GM23338 (cell line): ENCODE results near the gene TINAGL1. TPM values are rescaled to one million over a fixed set of nuclear protein-coding genes. Genes with fewer than 3 reads are reported as not detected.

Experiments used
- ATAC-seq: fragments of 200-7000 bp; cut with Tn5 transposase; 3 replicates; pipeline ENCODE4 v1.9.1; 2020
- DNase-seq: peaks from one replicate; pipeline ENCODE4 v3.0.0-alpha.2; 2015; ENCODE audit warnings: low spot score
- H2AFZ ChIP-seq: fragments of 200-600 bp; sonication (generic); 2 replicates; pipeline ENCODE4 v1.8.0; 2016; ENCODE audit warnings: antibody characterized with exemption, mild to moderate bottlenecking, moderate library complexity
- H3F3A ChIP-seq: fragments of 200-600 bp; sonication (generic); replicated peaks from 2 replicates; pipeline ENCODE4 v1.8.0; 2017; ENCODE audit warnings: antibody characterized with exemption, mixed run types, low read depth
- H3K27ac ChIP-seq: fragments of 200-600 bp; sonication (generic); 2 replicates; pipeline ENCODE4 v1.6.1; 2016; ENCODE audit warnings: low read depth
- H3K27me3 ChIP-seq: fragments of 200-600 bp; sonication (generic); 2 replicates; pipeline ENCODE4 v1.8.0; 2016; ENCODE audit warnings: mild to moderate bottlenecking, mixed run types, moderate library complexity; ENCODE audit not compliant: insufficient read depth
- H3K36me3 ChIP-seq: fragments of 200-600 bp; sonication (generic); 2 replicates; pipeline ENCODE4 v1.8.0; 2016; ENCODE audit warnings: mild to moderate bottlenecking; ENCODE audit not compliant: insufficient read depth
- H3K4me1 ChIP-seq: fragments of 200-600 bp; sonication (generic); 2 replicates; pipeline ENCODE4 v1.8.0; 2016; ENCODE audit warnings: mild to moderate bottlenecking, moderate library complexity; ENCODE audit not compliant: insufficient read depth
- H3K4me2 ChIP-seq: fragments of 200-600 bp; sonication (generic); 2 replicates; pipeline ENCODE4 v1.7.1; 2017; ENCODE audit warnings: mixed run types
- H3K4me3 ChIP-seq: fragments of 200-600 bp; sonication (generic); 2 replicates; pipeline ENCODE4 v1.6.1; 2016; ENCODE audit warnings: mixed run types
- H3K79me2 ChIP-seq: fragments of 200-600 bp; sonication (generic); replicated peaks from 2 replicates; pipeline ENCODE4 v1.8.0; 2017; ENCODE audit warnings: mild to moderate bottlenecking; ENCODE audit not compliant: insufficient read depth
- H3K9me2 ChIP-seq: fragments of 200-600 bp; sonication (generic); 2 replicates; pipeline ENCODE4 v1.8.0; 2017; ENCODE audit not compliant: insufficient read depth
- H4K20me1 ChIP-seq: fragments of 200-600 bp; sonication (generic); replicated peaks from 2 replicates; pipeline ENCODE4 v1.8.0; 2017; ENCODE audit warnings: mild to moderate bottlenecking; ENCODE audit not compliant: insufficient read depth
- H3K27ac Mint-ChIP-seq: 2 replicates; pipeline ENCODE4 v1.8.0; 2020; ENCODE audit warnings: inconsistent platforms, mild to moderate bottlenecking, moderate library complexity, mixed read lengths
- H3K27me3 Mint-ChIP-seq: 3 replicates; pipeline ENCODE4 v1.8.0; 2022; ENCODE audit warnings: low read depth, mild to moderate bottlenecking, moderate library complexity, mixed read lengths, inconsistent platforms; ENCODE audit not compliant: insufficient read depth, poor library complexity
- H3K36me3 Mint-ChIP-seq: 3 replicates; pipeline ENCODE4 v1.8.0; 2021; ENCODE audit warnings: low read depth, mild to moderate bottlenecking, inconsistent platforms, moderate library complexity, mixed read lengths
- H3K4me1 Mint-ChIP-seq: 3 replicates; pipeline ENCODE4 v1.8.0; 2020; ENCODE audit warnings: mild to moderate bottlenecking, inconsistent platforms, mixed read lengths
- H3K4me3 Mint-ChIP-seq: 3 replicates; pipeline ENCODE4 v1.8.0; 2021; ENCODE audit warnings: moderate library complexity, mild to moderate bottlenecking, inconsistent platforms, mixed read lengths
- H3K9me3 Mint-ChIP-seq: 3 replicates; pipeline ENCODE4 v1.8.0; 2020; ENCODE audit warnings: moderate library complexity, mild to moderate bottlenecking, inconsistent platforms, mixed read lengths
- CREB1 ChIP-seq: fragments of 250-450 bp; sonication (Bioruptor Pico); IDR thresholded peaks from 2 replicates; pipeline ENCODE4 v1.5.0; 2020; ENCODE audit warnings: low read depth, mild to moderate bottlenecking, moderate library complexity
- EZH2 ChIP-seq: fragments of 200-600 bp; sonication (generic); IDR thresholded peaks from one replicate; pipeline ENCODE4 v1.8.0; 2017; ENCODE audit warnings: antibody characterized with exemption, mild to moderate bottlenecking, low read depth; ENCODE audit not compliant: unreplicated experiment
- NANOG ChIP-seq: IDR thresholded peaks from 2 replicates; pipeline ENCODE4 v1.6.1; 2016; ENCODE audit warnings: antibody characterized with exemption, borderline replicate concordance
- POLR2AphosphoS5 ChIP-seq: IDR thresholded peaks from 2 replicates; pipeline ENCODE4 v1.6.1; 2016; ENCODE audit warnings: antibody characterized with exemption, low read depth
- STAT1 ChIP-seq: IDR thresholded peaks from one replicate; pipeline ENCODE4 v1.6.1; 2016; ENCODE audit warnings: antibody characterized with exemption; ENCODE audit not compliant: unreplicated experiment
- ZNF331 ChIP-seq: fragments of 250-450 bp; sonication (Bioruptor Pico); IDR thresholded peaks from 2 replicates; pipeline ENCODE4 v1.5.0; 2020; ENCODE audit warnings: low read depth, mild to moderate bottlenecking, moderate library complexity
- ZNF462 ChIP-seq: fragments of 250-450 bp; sonication (Bioruptor Pico); IDR thresholded peaks from 2 replicates; pipeline ENCODE4 v1.5.0; 2020; ENCODE audit warnings: mild to moderate bottlenecking, moderate library complexity
- polyA plus RNA-seq: library from polyadenylated mRNA; unstranded; fragments of >200 nt; fragmentation: Nextera tagmentation; extraction: Ambion mirVana; gene quantifications from 2 replicates; pipeline ENCODE4 v1.2.1, GENCODE V29; 2016
- total RNA-seq: library from RNA; depleted of rRNA; stranded (reverse); fragments of >200 nt; shearing (Covaris generic); gene quantifications from 2 replicates; pipeline ENCODE4 v1.2.3, GENCODE V29; 2014
- TF ChIP-seq, protein P1 (sequence below): IDR thresholded peaks from one replicate; pipeline ENCODE4 v1.6.1; 2018; ENCODE audit warnings: antibody characterized with exemption; ENCODE audit not compliant: unreplicated experiment

Gene TINAGL1
- total and polyA plus RNA-seq, 2 experiments from 2014 or later = 6.8 to 15.8 TPM

GRCh38 chr1:31615939-31616338, 39.6 kb downstream of the TINAGL1 start (continued):
- TF ChIP-seq, protein P1, sequence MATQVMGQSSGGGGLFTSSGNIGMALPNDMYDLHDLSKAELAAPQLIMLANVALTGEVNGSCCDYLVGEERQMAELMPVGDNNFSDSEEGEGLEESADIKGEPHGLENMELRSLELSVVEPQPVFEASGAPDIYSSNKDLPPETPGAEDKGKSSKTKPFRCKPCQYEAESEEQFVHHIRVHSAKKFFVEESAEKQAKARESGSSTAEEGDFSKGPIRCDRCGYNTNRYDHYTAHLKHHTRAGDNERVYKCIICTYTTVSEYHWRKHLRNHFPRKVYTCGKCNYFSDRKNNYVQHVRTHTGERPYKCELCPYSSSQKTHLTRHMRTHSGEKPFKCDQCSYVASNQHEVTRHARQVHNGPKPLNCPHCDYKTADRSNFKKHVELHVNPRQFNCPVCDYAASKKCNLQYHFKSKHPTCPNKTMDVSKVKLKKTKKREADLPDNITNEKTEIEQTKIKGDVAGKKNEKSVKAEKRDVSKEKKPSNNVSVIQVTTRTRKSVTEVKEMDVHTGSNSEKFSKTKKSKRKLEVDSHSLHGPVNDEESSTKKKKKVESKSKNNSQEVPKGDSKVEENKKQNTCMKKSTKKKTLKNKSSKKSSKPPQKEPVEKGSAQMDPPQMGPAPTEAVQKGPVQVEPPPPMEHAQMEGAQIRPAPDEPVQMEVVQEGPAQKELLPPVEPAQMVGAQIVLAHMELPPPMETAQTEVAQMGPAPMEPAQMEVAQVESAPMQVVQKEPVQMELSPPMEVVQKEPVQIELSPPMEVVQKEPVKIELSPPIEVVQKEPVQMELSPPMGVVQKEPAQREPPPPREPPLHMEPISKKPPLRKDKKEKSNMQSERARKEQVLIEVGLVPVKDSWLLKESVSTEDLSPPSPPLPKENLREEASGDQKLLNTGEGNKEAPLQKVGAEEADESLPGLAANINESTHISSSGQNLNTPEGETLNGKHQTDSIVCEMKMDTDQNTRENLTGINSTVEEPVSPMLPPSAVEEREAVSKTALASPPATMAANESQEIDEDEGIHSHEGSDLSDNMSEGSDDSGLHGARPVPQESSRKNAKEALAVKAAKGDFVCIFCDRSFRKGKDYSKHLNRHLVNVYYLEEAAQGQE = no peak

DNA sequence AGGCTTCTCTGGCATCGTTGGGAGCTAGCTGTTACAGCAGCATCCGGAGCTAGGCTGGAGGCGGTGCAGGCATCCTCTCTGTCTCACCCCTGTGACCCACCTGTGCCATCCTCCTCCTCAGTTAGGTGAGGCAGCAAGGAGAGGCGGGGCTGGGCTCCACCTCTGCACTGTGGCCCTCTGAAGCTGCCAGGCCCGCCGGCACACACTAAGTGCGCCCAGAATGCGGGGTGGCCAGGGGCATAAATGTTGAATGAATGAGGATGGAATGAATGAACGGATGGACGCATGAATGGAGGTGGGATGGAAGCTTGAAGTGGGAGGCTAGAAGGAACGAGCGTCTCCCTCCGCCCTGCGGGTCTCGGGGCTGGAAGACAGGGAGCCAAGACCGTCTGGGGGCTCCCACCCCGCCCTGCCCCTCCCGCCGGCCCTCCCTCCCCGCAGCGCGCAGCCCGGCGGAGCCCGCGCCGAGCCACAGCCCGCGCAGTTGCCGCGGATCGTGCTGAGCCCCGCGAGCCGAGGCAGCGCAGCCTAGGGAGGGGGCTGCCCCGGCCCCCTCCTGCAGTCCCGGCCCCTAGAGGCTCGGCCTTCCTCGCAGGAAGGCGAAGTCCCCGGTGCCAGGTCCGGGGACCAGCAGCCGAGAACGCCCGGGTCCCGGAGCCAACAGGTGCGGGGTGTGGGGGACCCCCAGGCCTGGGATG, 41.1 kb downstream of the TINAGL1 start, which contains the start of gene HCRTR1:
Gene HCRTR1 (plus strand): TSS at position 472 of the 698 bp plus-strand sequence. CDS start 1,504 bp downstream, outside the sequence.
- H4K20me1 ChIP-seq = no peaks in the 10 kb centered on the region
- peaks cover 25% of the 10 kb centered on the region for H3K27me3 ChIP-seq
- H3K9me3 Mint-ChIP-seq = no peaks in the 10 kb centered on the region
- TF ChIP-seq EZH2 (no peak), STAT1 (no peak), CREB1 (CRISPR knock-in tag) (no peak)
- H3K36me3 ChIP-seq = no peaks in the 10 kb centered on the region
- H3K27ac Mint-ChIP-seq = no peak within 1 kb of the TSS
- ATAC-seq (peak; percentile 55), DNase-seq (peak; percentile 46)
- H3K4me3 Mint-ChIP-seq = peak within 1 kb of the TSS; percentile 79
- H3K9me2 ChIP-seq = no peaks in the 10 kb centered on the region
- no peaks in the 10 kb centered on the region for H3F3A ChIP-seq
- H3K4me1 ChIP-seq = no peaks in the 10 kb centered on the region
- H3K36me3 Mint-ChIP-seq = no peaks in the 10 kb centered on the region
- H3K4me2 ChIP-seq = peak within 1 kb of the TSS; percentile 98
- no peaks in the 10 kb centered on the region for H3K79me2 ChIP-seq
- H3K27ac ChIP-seq = no peak within 1 kb of the TSS
- H3K4me3 ChIP-seq = peak within 1 kb of the TSS; percentile 91
- H2AFZ ChIP-seq = peak within 1 kb of the TSS; percentile 96
- peaks cover 9% of the 10 kb centered on the region for H3K4me1 Mint-ChIP-seq
- peaks cover 19% of the 10 kb centered on the region for H3K27me3 Mint-ChIP-seq

- H3K4me3 Mint-ChIP-seq = peak overlapping the region; percentile 62
- no peaks in the 10 kb centered on the region for H3K79me2 ChIP-seq
- peaks cover 9% of the 10 kb centered on the region for H3K4me1 Mint-ChIP-seq
- no peaks in the 10 kb centered on the region for H3K9me3 Mint-ChIP-seq
- peaks cover 25% of the 10 kb centered on the region for H3K27me3 ChIP-seq
- peak; percentile 86 for DNase-seq
- no peaks in the 10 kb centered on the region for H3K36me3 Mint-ChIP-seq
- no peak overlapping the region for H3K27ac ChIP-seq
- peak; percentile 83 for ATAC-seq
- H2AFZ ChIP-seq = peak overlapping the region; percentile 96
- H3K4me2 ChIP-seq = peak overlapping the region; percentile 98
- peak overlapping the region; percentile 91 for H3K4me3 ChIP-seq
- H3F3A ChIP-seq = no peaks in the 10 kb centered on the region
- H3K36me3 ChIP-seq = no peaks in the 10 kb centered on the region
- H3K27ac Mint-ChIP-seq = no peak overlapping the region
- H3K4me1 ChIP-seq = no peaks in the 10 kb centered on the region
- H4K20me1 ChIP-seq = no peaks in the 10 kb centered on the region
- H3K9me2 ChIP-seq = no peaks in the 10 kb centered on the region
- peaks cover 19% of the 10 kb centered on the region for H3K27me3 Mint-ChIP-seq
- TF ChIP-seq ZNF331 (CRISPR knock-in tag) (no peak), POLR2AphosphoS5 (peak; percentile 51), ZNF462 (CRISPR knock-in tag) (no peak), NANOG (no peak)
These were observed 41.8 kb downstream of the TINAGL1 start for GRCh38 chr1:31617916-31618746.
